NCI-H2196 (cell line): ENCODE measurements around the gene RBM23.
"Not testable (repeated sequence)": the region's sequence is repeated elsewhere in the genome, so short reads cannot be mapped to it uniquely, and the experiment has no call there.

ENCODE experiments used
- DNase-seq: peaks from one replicate; lab custom pipeline; 2025; ENCODE audit not compliant: unreplicated experiment; lab: John Stamatoyannopoulos, UW

Gene RBM23

GRCh38 chr14:22919601-22919921 is 612 bp upstream of the RBM23 start:
- no peak for DNase-seq

- no peak for DNase-seq
Measured at GRCh38 chr14:22915886-22916521, 2.9 kb downstream of the RBM23 start.

- not testable (repeated sequence) for DNase-seq
Measured at GRCh38 chr14:22914836-22915235, 4.1 kb downstream of the RBM23 start.

- no peak for DNase-seq
Measured at GRCh38 chr14:22910916-22911315, 8.0 kb downstream of the RBM23 start.

GRCh38 chr14:22908601-22909000 is 10.3 kb downstream of the RBM23 start:
- no peak for DNase-seq

- no peak for DNase-seq
Measured at GRCh38 chr14:22907429-22907828, 11.5 kb downstream of the RBM23 start.

GRCh38 chr14:22906073-22906472 is 12.9 kb downstream of the RBM23 start:
- DNase-seq = no peak

GRCh38 chr14:22905627-22906026 is 13.3 kb downstream of the RBM23 start:
- DNase-seq = no peak

- DNase-seq = no peak
Measured at GRCh38 chr14:22903742-22904087, 15.2 kb downstream of the RBM23 start.

GRCh38 chr14:22901799-22902198 is 17.1 kb downstream of the RBM23 start:
- no peak for DNase-seq

- DNase-seq = peak; percentile 68
Measured at GRCh38 chr14:22900081-22900799, 18.7 kb downstream of the RBM23 start.

GRCh38 chr14:22898302-22899090 is 20.5 kb downstream of the RBM23 start:
- no peak for DNase-seq

- DNase-seq = no peak
Measured at GRCh38 chr14:22897357-22897756, 21.6 kb downstream of the RBM23 start.

GRCh38 chr14:22896760-22897159 is 22.2 kb downstream of the RBM23 start:
- no peak for DNase-seq

GRCh38 chr14:22896356-22896755 is 22.6 kb downstream of the RBM23 start:
- no peak for DNase-seq

GRCh38 chr14:22895402-22895801 is 23.5 kb downstream of the RBM23 start:
- DNase-seq = no peak

GRCh38 chr14:22893706-22894105 is 25.2 kb downstream of the RBM23 start:
- DNase-seq = no peak

GRCh38 chr14:22892488-22892887 is 26.5 kb downstream of the RBM23 start:
- DNase-seq = no peak

- no peak for DNase-seq
Measured at GRCh38 chr14:22890416-22890815, 28.5 kb downstream of the RBM23 start.

GRCh38 chr14:22888662-22889061 is 30.3 kb downstream of the RBM23 start:
- DNase-seq = no peak

- no peak for DNase-seq
Measured at GRCh38 chr14:22887990-22888378, 31.0 kb downstream of the RBM23 start.

- peak; percentile 89 for DNase-seq
Measured at GRCh38 chr14:22887260-22887989, 31.5 kb downstream of the RBM23 start.
